OCI-LY7 (cell line): ENCODE measurements around the gene CHMP4A. TPM values are rescaled to one million over a fixed set of nuclear protein-coding genes. Genes with fewer than 3 reads are reported as not detected.

Source experiments
- BruUV-seq: library from RNA; stranded (reverse); fragments of 400-500 nt; replicated peaks from 2 replicates; lab custom pipeline; 2021; lab: Mats Ljungman, UMichigan
- CTCF ChIA-PET: fragments of 300-600 bp; sonication (Branson Sonifier 250); formaldehyde crosslinking; loops from one replicate; lab custom pipeline; 2022; ENCODE audit warnings: antibody characterized with exemption; ENCODE audit not compliant: unreplicated experiment; lab: Charles Lee
- POLR2A ChIA-PET: fragments of 300-600 bp; sonication (Branson Sonifier 250); formaldehyde crosslinking; loops from one replicate; lab custom pipeline; 2022; ENCODE audit warnings: antibody characterized with exemption; lab: Charles Lee
- DNase-seq: peaks from one replicate; pipeline ENCODE4 v3.0.0-alpha.2; 2015; ENCODE audit warnings: low spot score
- H2AFZ ChIP-seq: fragments of 200-600 bp; sonication (generic), shearing (Covaris generic); 2 replicates; pipeline ENCODE4 v1.6.1; 2014; ENCODE audit warnings: mild to moderate bottlenecking, antibody characterized with exemption, low read length, moderate library complexity
- H3K27ac ChIP-seq: fragments of 200-600 bp; sonication (generic); 2 replicates; pipeline ENCODE4 v1.5.1; 2014; ENCODE audit warnings: mixed run types, low read depth, mild to moderate bottlenecking, moderate library complexity, low read length, inconsistent platforms; ENCODE audit not compliant: poor library complexity, severe bottlenecking
- H3K36me3 ChIP-seq: fragments of 200-600 bp; sonication (generic); 2 replicates; pipeline ENCODE4 v1.6.1; 2014; ENCODE audit warnings: mild to moderate bottlenecking, antibody characterized with exemption, low read length, moderate library complexity, mixed read lengths; ENCODE audit not compliant: insufficient read depth
- H3K4me1 ChIP-seq: fragments of 200-600 bp; sonication (generic); 2 replicates; pipeline ENCODE4 v1.5.1; 2014; ENCODE audit warnings: mild to moderate bottlenecking, low read length; ENCODE audit not compliant: insufficient read depth, poor library complexity, severe bottlenecking
- H3K4me2 ChIP-seq: fragments of 200-600 bp; sonication (generic); 2 replicates; pipeline ENCODE4 v1.6.1; 2014; ENCODE audit warnings: mild to moderate bottlenecking, low read length
- H3K4me3 ChIP-seq: fragments of 200-600 bp; sonication (generic); 2 replicates; pipeline ENCODE4 v1.5.1; 2014; ENCODE audit warnings: mild to moderate bottlenecking, low read depth, low read length; ENCODE audit not compliant: poor library complexity, severe bottlenecking
- H3K79me2 ChIP-seq: fragments of 200-600 bp; sonication (generic); 2 replicates; pipeline ENCODE4 v1.6.1; 2016; ENCODE audit warnings: low read depth, mild to moderate bottlenecking, low read length, moderate library complexity, mixed read lengths; ENCODE audit not compliant: insufficient read depth
- H3K9me2 ChIP-seq: fragments of 200-600 bp; sonication (generic); 2 replicates; pipeline ENCODE4 v1.6.1; 2016; ENCODE audit warnings: mild to moderate bottlenecking, low read length, mixed read lengths; ENCODE audit not compliant: insufficient read depth
- H3K9me3 ChIP-seq: fragments of 200-600 bp; sonication (generic); 2 replicates; pipeline ENCODE4 v1.6.1; 2014; ENCODE audit warnings: mild to moderate bottlenecking, mixed run types, low read length, mixed read lengths
- H4K20me1 ChIP-seq: fragments of 200-600 bp; sonication (generic); 2 replicates; pipeline ENCODE4 v1.6.1; 2014; ENCODE audit warnings: mild to moderate bottlenecking, antibody characterized with exemption, low read length, moderate library complexity, mixed read lengths; ENCODE audit not compliant: insufficient read depth
- EZH2phosphoT487 ChIP-seq: fragments of 200-600 bp; sonication (generic); IDR thresholded peaks from 2 replicates; pipeline ENCODE4 v1.6.1; 2018; ENCODE audit warnings: low read depth, borderline replicate concordance, mild to moderate bottlenecking, mixed run types, antibody characterized with exemption, low read length, moderate library complexity, mixed read lengths
- intact Hi-C: fragments of 100-400 bp; cut with micrococcal nuclease; formaldehyde crosslinking; loops from one replicate; pipeline ENCODE4 v1.10.0; 2022; ENCODE audit not compliant: unreplicated experiment
- total RNA-seq, 2 experiments: library from RNA; depleted of rRNA in 1 of 2; stranded (reverse); fragments of >200 nt in 1 of 2; shearing (Covaris generic) in 1 of 2; gene quantifications; 2 replicates each; pipeline ENCODE4 v1.2.3, GENCODE V29; 2014 to 2022
- TF ChIP-seq, protein P1 (sequence below): fragments of 200-600 bp; sonication (generic); conservative IDR thresholded peaks from 2 replicates; pipeline ENCODE4 v1.5.1; 2014; ENCODE audit warnings: mild to moderate bottlenecking, antibody characterized with exemption, low read length, moderate library complexity, mixed read lengths

Gene CHMP4A
- total RNA-seq, 2 experiments from 2014 or later: 48.5 to 72.9 TPM

DNA sequence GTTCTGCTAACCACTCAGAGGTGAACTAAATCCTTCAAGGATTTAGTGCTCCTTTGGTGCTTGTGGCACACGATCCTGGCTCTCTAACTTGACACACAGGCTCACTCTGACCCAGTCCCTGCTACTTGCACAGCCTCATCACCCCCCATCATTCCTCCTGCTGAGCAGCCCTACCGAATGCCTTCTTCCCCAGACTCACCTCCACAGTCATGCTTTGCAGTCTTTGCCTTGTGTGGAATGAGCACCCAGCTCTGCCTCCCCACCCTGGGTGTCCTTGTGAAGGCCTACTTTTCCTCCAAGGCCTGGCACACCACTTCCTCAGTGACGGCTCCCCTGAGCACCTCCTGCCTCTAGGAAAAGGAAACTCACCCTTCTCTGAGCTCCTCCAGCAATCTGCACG, 37.1 kb upstream of the CHMP4A start:
- BruUV-seq: no TSS peak
- H3K4me2 ChIP-seq: no peak overlapping the region
- no peak overlapping the region for H3K4me3 ChIP-seq
- H3K36me3 ChIP-seq: no peaks in the 10 kb centered on the region
- intact Hi-C loops: no loop called here
- TF ChIP-seq EZH2phosphoT487: no peak
- TF ChIP-seq, protein P1, sequence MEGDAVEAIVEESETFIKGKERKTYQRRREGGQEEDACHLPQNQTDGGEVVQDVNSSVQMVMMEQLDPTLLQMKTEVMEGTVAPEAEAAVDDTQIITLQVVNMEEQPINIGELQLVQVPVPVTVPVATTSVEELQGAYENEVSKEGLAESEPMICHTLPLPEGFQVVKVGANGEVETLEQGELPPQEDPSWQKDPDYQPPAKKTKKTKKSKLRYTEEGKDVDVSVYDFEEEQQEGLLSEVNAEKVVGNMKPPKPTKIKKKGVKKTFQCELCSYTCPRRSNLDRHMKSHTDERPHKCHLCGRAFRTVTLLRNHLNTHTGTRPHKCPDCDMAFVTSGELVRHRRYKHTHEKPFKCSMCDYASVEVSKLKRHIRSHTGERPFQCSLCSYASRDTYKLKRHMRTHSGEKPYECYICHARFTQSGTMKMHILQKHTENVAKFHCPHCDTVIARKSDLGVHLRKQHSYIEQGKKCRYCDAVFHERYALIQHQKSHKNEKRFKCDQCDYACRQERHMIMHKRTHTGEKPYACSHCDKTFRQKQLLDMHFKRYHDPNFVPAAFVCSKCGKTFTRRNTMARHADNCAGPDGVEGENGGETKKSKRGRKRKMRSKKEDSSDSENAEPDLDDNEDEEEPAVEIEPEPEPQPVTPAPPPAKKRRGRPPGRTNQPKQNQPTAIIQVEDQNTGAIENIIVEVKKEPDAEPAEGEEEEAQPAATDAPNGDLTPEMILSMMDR: no peak
- DNase-seq: no peak
- no peaks in the 10 kb centered on the region for H3K79me2 ChIP-seq
- H2AFZ ChIP-seq: no peak overlapping the region
- no peaks in the 10 kb centered on the region for H4K20me1 ChIP-seq
- peaks cover 5% of the 10 kb centered on the region for H3K4me1 ChIP-seq
- no peaks in the 10 kb centered on the region for H3K9me3 ChIP-seq
- ChIA-PET CTCF (no interaction called here), POLR2A (interaction anchor here (1.0 to 1.5 kb wide), 4 partner anchors 8 to 51 kb away, joined by 3 read pairs; partner anchors contain the start of gene TINF2)
- H3K9me2 ChIP-seq: no peaks in the 10 kb centered on the region
- H3K27ac ChIP-seq: no peak overlapping the region

DNA sequence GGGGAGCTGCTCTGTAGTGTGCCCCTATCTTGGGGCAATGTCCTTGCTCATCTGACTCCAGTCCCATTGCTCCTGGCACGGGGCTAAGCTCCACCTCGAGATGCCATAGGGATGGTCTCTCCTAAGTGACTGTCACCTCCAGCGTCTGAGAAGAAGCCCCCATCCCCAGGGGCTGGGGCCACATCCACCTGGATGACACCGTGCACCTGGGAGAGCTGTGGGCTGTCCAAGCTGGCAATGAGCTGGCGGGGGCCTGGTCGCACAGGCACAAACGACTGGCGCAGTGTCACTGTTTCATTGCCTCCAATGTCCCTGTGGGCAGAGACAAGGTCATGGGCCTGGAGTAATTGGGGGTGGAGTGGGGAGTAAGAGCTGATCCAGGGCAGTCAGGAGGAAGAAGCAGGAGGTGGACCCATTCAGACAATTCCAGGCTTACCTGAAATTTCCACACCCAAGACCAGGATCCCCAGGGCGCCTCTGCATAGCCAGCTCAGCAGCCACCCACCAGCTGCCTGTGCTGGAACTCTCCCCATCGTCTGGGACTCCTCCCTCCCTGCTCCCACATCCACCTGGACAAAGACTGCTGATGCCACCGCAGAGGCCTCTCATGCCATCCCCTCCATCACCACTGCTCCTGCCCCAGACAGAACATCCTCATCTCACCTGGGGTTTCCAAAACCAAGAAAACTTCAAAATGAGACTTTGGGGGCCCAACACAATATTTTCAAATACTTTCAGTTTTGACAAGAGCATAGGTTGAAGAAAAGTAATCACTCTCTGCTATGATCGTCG, 36.1 kb upstream of the CHMP4A start:
- H2AFZ ChIP-seq: no peak overlapping the region
- H3K4me2 ChIP-seq: no peak overlapping the region
- ChIA-PET POLR2A (interaction anchor here (1.5 kb wide), 1 partner anchor 52 kb away, joined by 3 read pairs; no protein-coding TSS in a partner anchor), CTCF (no interaction called here)
- H3K9me3 ChIP-seq: no peaks in the 10 kb centered on the region
- TF ChIP-seq, protein P1: no peak
- no peak for TF ChIP-seq EZH2phosphoT487
- no peak for DNase-seq
- no peak overlapping the region for H3K27ac ChIP-seq
- H4K20me1 ChIP-seq: no peaks in the 10 kb centered on the region
- no TSS peak for BruUV-seq
- peaks cover 5% of the 10 kb centered on the region for H3K4me1 ChIP-seq
- H3K79me2 ChIP-seq: no peaks in the 10 kb centered on the region
- H3K4me3 ChIP-seq: no peak overlapping the region
- H3K36me3 ChIP-seq: no peaks in the 10 kb centered on the region
- intact Hi-C loops: no loop called here
- no peaks in the 10 kb centered on the region for H3K9me2 ChIP-seq

DNA sequence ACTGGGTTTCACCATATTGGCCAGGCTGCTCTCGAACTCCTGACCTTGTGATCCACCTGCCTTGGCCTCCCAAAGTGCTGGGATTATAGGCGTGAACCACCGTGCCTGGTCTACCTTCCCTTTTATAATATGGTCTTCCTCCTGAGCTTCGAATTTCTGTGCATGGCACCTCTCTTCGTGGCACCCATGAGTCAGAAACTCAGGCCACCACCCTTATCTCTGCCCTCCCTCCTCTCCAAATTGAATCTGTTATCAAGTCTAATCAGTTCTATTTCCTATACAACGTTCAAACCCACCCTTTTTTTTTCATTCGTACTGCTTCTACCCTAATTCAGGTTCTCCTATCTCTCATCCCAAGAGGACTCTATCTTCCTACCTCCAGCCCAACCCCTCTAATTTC, 34.1 kb upstream of the CHMP4A start:
- Histone ChIP-seq H3K27ac (no peak overlapping the region), H3K36me3 (no peaks in the 10 kb centered on the region), H3K79me2 (no peaks in the 10 kb centered on the region), H4K20me1 (no peaks in the 10 kb centered on the region), H3K9me3 (no peaks in the 10 kb centered on the region), H2AFZ (no peak overlapping the region), H3K9me2 (no peaks in the 10 kb centered on the region), H3K4me3 (no peak overlapping the region), H3K4me2 (no peak overlapping the region), H3K4me1 (peaks cover 15% of the 10 kb centered on the region)
- ChIA-PET POLR2A (interaction anchor here (1.0 to 3.8 kb wide), 3 partner anchors 23 to 43 kb away, joined by 4 to 21 read pairs (median 4); partner anchors contain the start of gene RABGGTA), CTCF (interaction anchor here (0.6 kb wide), 1 partner anchor 184 kb away, joined by 3 read pairs; no protein-coding TSS in a partner anchor)
- BruUV-seq: no TSS peak
- TF ChIP-seq, protein P1: no peak
- no peak for TF ChIP-seq EZH2phosphoT487
- intact Hi-C loops: no loop called here
- no peak for DNase-seq
